Adipose tissue (tissue), 3 donors: ENCODE results near the gene NIPBL. TPM values are rescaled to one million over a fixed set of nuclear protein-coding genes. Genes with fewer than 3 reads are reported as not detected.
"Not testable (repeated sequence)": the region's sequence is repeated elsewhere in the genome, so short reads cannot be mapped to it uniquely, and the experiment has no call there.

Source experiments
- H3K27ac ChIP-seq: one replicate; pipeline ENCODE4 v1.5.1; 2013; ENCODE audit warnings: low read depth, low read length
- WGBS, 3 donors: extraction: QIAGEN DNeasy Blood & Tissue Kit; methylation state at CpG; one replicate each; pipeline ENCODE4 v1.1.7; 2013; 5-methylcytosine and 5-hydroxymethylcytosine counted together
- polyA plus RNA-seq, 3 donors: library from polyadenylated mRNA; stranded (reverse); fragments of 200-250 nt; gene quantifications; one replicate each; pipeline ENCODE4 v1.2.3, GENCODE V29; 2013
- donor health status: healthy with polysubstance abuse.
- donor health status: Bipolar disorder and iron deficiency.
- donor health status: healthy.

Gene NIPBL
- polyA plus RNA-seq, 3 donors = 6.8 to 13.6 (median 10.4) TPM

GRCh38 chr5:36896476-36896875 lies 19.9 kb downstream of the NIPBL start:
- no peak overlapping the region for H3K27ac ChIP-seq
- WGBS, 3 donors = 92 to 95% (median 94%) methylated on average over 8 of the region's 8 CpGs

- WGBS, 3 donors = 83 to 89% (median 85%) methylated on average over 1 of the region's 1 CpG
Observed at GRCh38 chr5:36897616-36898015, 21.0 kb downstream of the NIPBL start.

GRCh38 chr5:36899860-36900259 lies 23.3 kb downstream of the NIPBL start:
- no peak overlapping the region for H3K27ac ChIP-seq
- WGBS, 3 donors = 86 to 93% (median 90%) methylated on average over 1 of the region's 1 CpG

More at GRCh38 chr5:36897616-36898015, 21.0 kb downstream of the NIPBL start:
- no peak overlapping the region for H3K27ac ChIP-seq

GRCh38 chr5:36900283-36900682 lies 23.7 kb downstream of the NIPBL start:
- no peak overlapping the region for H3K27ac ChIP-seq
- 73 to 79% (median 79%) methylated on average over 2 of the region's 2 CpGs for WGBS, 3 donors

GRCh38 chr5:36901077-36901476 lies 24.5 kb downstream of the NIPBL start:
- not testable (repeated sequence) for H3K27ac ChIP-seq

- 94 to 97% (median 97%) methylated on average over 3 of the region's 3 CpGs for WGBS, 3 donors
Observed at GRCh38 chr5:36901856-36902255, 25.3 kb downstream of the NIPBL start.

GRCh38 chr5:36902353-36902752 lies 25.8 kb downstream of the NIPBL start:
- WGBS, 3 donors = 90 to 100% (median 98%) methylated on average over 1 of the region's 1 CpG
- no peak overlapping the region for H3K27ac ChIP-seq

More at GRCh38 chr5:36901856-36902255, 25.3 kb downstream of the NIPBL start:
- H3K27ac ChIP-seq = no peak overlapping the region

- whole genome bisulfite sequencing, 3 donors = 81 to 89% (median 83%) methylated on average over 2 of the region's 2 CpGs
- H3K27ac ChIP-seq = no peak overlapping the region
Observed at GRCh38 chr5:36904677-36905076, 28.1 kb downstream of the NIPBL start.

- 66 to 73% (median 67%) methylated on average over 2 of the region's 2 CpGs for WGBS, 3 donors
- no peak overlapping the region for H3K27ac ChIP-seq
Observed at GRCh38 chr5:36908544-36909260, 32.1 kb downstream of the NIPBL start.

GRCh38 chr5:36915653-36916052 lies 39.1 kb downstream of the NIPBL start:
- no peak overlapping the region for H3K27ac ChIP-seq

GRCh38 chr5:36916614-36917013 lies 40.0 kb downstream of the NIPBL start:
- WGBS, 3 donors = 81 to 96% (median 92%) methylated on average over 2 to 3 of the region's 4 CpGs
- not testable (repeated sequence) for H3K27ac ChIP-seq

- H3K27ac ChIP-seq = not testable (repeated sequence)
- 80 to 97% (median 96%) methylated on average over 1 of the region's 1 CpG for WGBS, 3 donors
Observed at GRCh38 chr5:36917358-36917757, 40.8 kb downstream of the NIPBL start.

- H3K27ac ChIP-seq = no peak overlapping the region
- 63 to 71% (median 70%) methylated on average over 2 of the region's 2 CpGs for WGBS, 3 donors
Observed at GRCh38 chr5:36919238-36919637, 42.7 kb downstream of the NIPBL start.

- H3K27ac ChIP-seq = no peak overlapping the region
Observed at GRCh38 chr5:36919650-36920049, 43.1 kb downstream of the NIPBL start.

GRCh38 chr5:36928947-36929346 lies 52.4 kb downstream of the NIPBL start:
- no peak overlapping the region for H3K27ac ChIP-seq
- 18 to 38% (median 29%) methylated on average over 1 of the region's 1 CpG for WGBS, 3 donors

- no peak overlapping the region for H3K27ac ChIP-seq
Observed at GRCh38 chr5:36929438-36929837, 52.9 kb downstream of the NIPBL start.

GRCh38 chr5:36932056-36932455 lies 55.5 kb downstream of the NIPBL start:
- WGBS, 3 donors = 92 to 97% (median 95%) methylated on average over 4 of the region's 4 CpGs
- H3K27ac ChIP-seq = no peak overlapping the region

GRCh38 chr5:36932699-36933098 lies 56.1 kb downstream of the NIPBL start:
- WGBS, 3 donors = 94 to 100% (median 98%) methylated on average over 1 of the region's 1 CpG
- no peak overlapping the region for H3K27ac ChIP-seq

- 79 to 97% (median 82%) methylated on average over 3 of the region's 3 CpGs for WGBS, 3 donors
- H3K27ac ChIP-seq = no peak overlapping the region
Observed at GRCh38 chr5:36934740-36935356, 58.3 kb downstream of the NIPBL start.

GRCh38 chr5:36935805-36936204 lies 59.2 kb downstream of the NIPBL start:
- WGBS, 3 donors = 95 to 100% (median 96%) methylated on average over 1 of the region's 1 CpG
- H3K27ac ChIP-seq = no peak overlapping the region
